ACC112 (cell line): Measurements from ENCODE around the gene RTN4.
"Not testable (repeated sequence)": the region's sequence is repeated elsewhere in the genome, so short reads cannot be mapped to it uniquely, and the experiment has no call there.

Experiments used
- H2AFZ ChIP-seq: fragments of 200-600 bp; sonication (generic); one replicate; pipeline ENCODE4 v1.6.0; 2017; ENCODE audit warnings: antibody characterized with exemption, low read length; ENCODE audit not compliant: unreplicated experiment
- H3K27ac ChIP-seq: fragments of 200-600 bp; sonication (generic); 2 replicates; pipeline ENCODE4 v1.5.1; 2014; ENCODE audit warnings: low read depth, mild to moderate bottlenecking, antibody characterized with exemption, low read length, moderate library complexity
- H3K27me3 ChIP-seq: fragments of 200-600 bp; sonication (generic); 2 replicates; pipeline ENCODE4 v1.6.1; 2014; ENCODE audit warnings: mild to moderate bottlenecking, antibody characterized with exemption, low read length, moderate library complexity, mixed read lengths; ENCODE audit not compliant: insufficient read depth
- H3K36me3 ChIP-seq: fragments of 200-600 bp; sonication (generic); 2 replicates; pipeline ENCODE4 v1.6.1; 2016; ENCODE audit warnings: mild to moderate bottlenecking, antibody characterized with exemption, low read length, moderate library complexity, mixed read lengths; ENCODE audit not compliant: insufficient read depth
- H3K4me1 ChIP-seq: fragments of 200-600 bp; sonication (generic); one replicate; pipeline ENCODE4 v1.6.1; 2016; ENCODE audit warnings: low read length, mixed read lengths; ENCODE audit not compliant: insufficient read depth, unreplicated experiment, control insufficient read depth
- H3K4me3 ChIP-seq: fragments of 200-600 bp; sonication (generic); 2 replicates; pipeline ENCODE4 v1.5.1; 2014; ENCODE audit warnings: mild to moderate bottlenecking, low read depth, low read length
- H3K79me2 ChIP-seq: fragments of 200-600 bp; sonication (generic); one replicate; pipeline ENCODE4 v1.6.0; 2016; ENCODE audit warnings: low read length; ENCODE audit not compliant: control insufficient read depth, unreplicated experiment, insufficient read depth

The RTN4 gene

GRCh38 chr2:55088400-55088799 lies 38.1 kb upstream of the RTN4 start:
- Histone ChIP-seq H3K79me2 (no peaks in the 10 kb centered on the region), H2AFZ (no peak overlapping the region), H3K27me3 (no peaks in the 10 kb centered on the region), H3K4me3 (no peak overlapping the region), H3K4me1 (peaks cover 19% of the 10 kb centered on the region), H3K36me3 (no peaks in the 10 kb centered on the region), H3K27ac (no peak overlapping the region)

GRCh38 chr2:55087936-55088335 lies 37.7 kb upstream of the RTN4 start:
- no peak overlapping the region for H3K4me3 ChIP-seq
- H3K4me1 ChIP-seq, result peaks cover 18% of the 10 kb centered on the region
- no peak overlapping the region for H3K27ac ChIP-seq
- peak overlapping the region; percentile 33 for H2AFZ ChIP-seq
- H3K36me3 ChIP-seq, result no peaks in the 10 kb centered on the region
- no peaks in the 10 kb centered on the region for H3K27me3 ChIP-seq
- H3K79me2 ChIP-seq, result no peaks in the 10 kb centered on the region

GRCh38 chr2:55087501-55087900 lies 37.2 kb upstream of the RTN4 start:
- no peaks in the 10 kb centered on the region for H3K36me3 ChIP-seq
- no peaks in the 10 kb centered on the region for H3K79me2 ChIP-seq
- H3K4me1 ChIP-seq, result peaks cover 18% of the 10 kb centered on the region
- no peak overlapping the region for H3K27ac ChIP-seq
- H2AFZ ChIP-seq, result no peak overlapping the region
- H3K27me3 ChIP-seq, result no peaks in the 10 kb centered on the region
- H3K4me3 ChIP-seq, result no peak overlapping the region

GRCh38 chr2:55085113-55086040 lies 35.1 kb upstream of the RTN4 start:
- H3K36me3 ChIP-seq, result no peaks in the 10 kb centered on the region
- no peak overlapping the region for H2AFZ ChIP-seq
- no peaks in the 10 kb centered on the region for H3K79me2 ChIP-seq
- no peak overlapping the region for H3K27ac ChIP-seq
- no peaks in the 10 kb centered on the region for H3K27me3 ChIP-seq
- H3K4me1 ChIP-seq, result peaks cover 14% of the 10 kb centered on the region
- H3K4me3 ChIP-seq, result no peak overlapping the region

GRCh38 chr2:55084641-55085040 lies 34.4 kb upstream of the RTN4 start:
- H3K79me2 ChIP-seq, result no peaks in the 10 kb centered on the region
- no peak overlapping the region for H2AFZ ChIP-seq
- H3K4me1 ChIP-seq, result peaks cover 14% of the 10 kb centered on the region
- no peaks in the 10 kb centered on the region for H3K36me3 ChIP-seq
- H3K4me3 ChIP-seq, result no peak overlapping the region
- H3K27ac ChIP-seq, result no peak overlapping the region
- no peaks in the 10 kb centered on the region for H3K27me3 ChIP-seq

GRCh38 chr2:55080204-55080738 lies 30.0 kb upstream of the RTN4 start:
- no peak overlapping the region for H3K4me3 ChIP-seq
- no peaks in the 10 kb centered on the region for H3K79me2 ChIP-seq
- no peaks in the 10 kb centered on the region for H3K27me3 ChIP-seq
- no peaks in the 10 kb centered on the region for H3K4me1 ChIP-seq
- no peaks in the 10 kb centered on the region for H3K36me3 ChIP-seq
- H3K27ac ChIP-seq, result no peak overlapping the region
- H2AFZ ChIP-seq, result no peak overlapping the region

- no peaks in the 10 kb centered on the region for H3K4me1 ChIP-seq
- H3K27me3 ChIP-seq, result no peaks in the 10 kb centered on the region
- H3K79me2 ChIP-seq, result no peaks in the 10 kb centered on the region
- no peak overlapping the region for H3K4me3 ChIP-seq
- H2AFZ ChIP-seq, result no peak overlapping the region
- H3K36me3 ChIP-seq, result no peaks in the 10 kb centered on the region
- H3K27ac ChIP-seq, result no peak overlapping the region
These were observed 28.7 kb upstream of the RTN4 start for GRCh38 chr2:55078956-55079355.

- Histone ChIP-seq H3K4me3 (no peak overlapping the region), H3K27ac (no peak overlapping the region), H3K79me2 (no peaks in the 10 kb centered on the region)
These were observed 26.5 kb upstream of the RTN4 start for GRCh38 chr2:55076721-55077120.

GRCh38 chr2:55076019-55076418 lies 25.8 kb upstream of the RTN4 start:
- not testable (repeated sequence) for H3K27ac ChIP-seq, H3K4me3 ChIP-seq, H3K4me1 ChIP-seq, H2AFZ ChIP-seq, H3K36me3 ChIP-seq, H3K27me3 ChIP-seq, H3K79me2 ChIP-seq

More at GRCh38 chr2:55076721-55077120, 26.5 kb upstream of the RTN4 start:
- H3K4me1 ChIP-seq, result no peaks in the 10 kb centered on the region
- H3K27me3 ChIP-seq, result no peaks in the 10 kb centered on the region
- H3K36me3 ChIP-seq, result no peaks in the 10 kb centered on the region
- H2AFZ ChIP-seq, result no peak overlapping the region

- Histone ChIP-seq H3K36me3 (no peaks in the 10 kb centered on the region), H3K79me2 (no peaks in the 10 kb centered on the region), H2AFZ (no peak overlapping the region), H3K27me3 (no peaks in the 10 kb centered on the region), H3K4me3 (no peak overlapping the region), H3K4me1 (no peaks in the 10 kb centered on the region), H3K27ac (no peak overlapping the region)
These were observed 23.0 kb upstream of the RTN4 start for GRCh38 chr2:55073000-55073983.
